Stimulated activated CD8-positive, alpha-beta memory T cell treated with anti-CD3 and anti-CD28 coated beads, Interleukin-4, amount 100 ng/mL, for 4 hours (primary cell): ENCODE data around the gene NPNT.
"Not testable (repeated sequence)": the region's sequence is repeated elsewhere in the genome, so short reads cannot be mapped to it uniquely, and the experiment has no call there.

Experiments
- DNase-seq, 2 donors: peaks; one replicate each; pipeline ENCODE4 v3.0.0-alpha.2; 2020; ENCODE audit warnings: low read depth in 2 of 2, low spot score in 1 of 2

The NPNT gene, protein sequence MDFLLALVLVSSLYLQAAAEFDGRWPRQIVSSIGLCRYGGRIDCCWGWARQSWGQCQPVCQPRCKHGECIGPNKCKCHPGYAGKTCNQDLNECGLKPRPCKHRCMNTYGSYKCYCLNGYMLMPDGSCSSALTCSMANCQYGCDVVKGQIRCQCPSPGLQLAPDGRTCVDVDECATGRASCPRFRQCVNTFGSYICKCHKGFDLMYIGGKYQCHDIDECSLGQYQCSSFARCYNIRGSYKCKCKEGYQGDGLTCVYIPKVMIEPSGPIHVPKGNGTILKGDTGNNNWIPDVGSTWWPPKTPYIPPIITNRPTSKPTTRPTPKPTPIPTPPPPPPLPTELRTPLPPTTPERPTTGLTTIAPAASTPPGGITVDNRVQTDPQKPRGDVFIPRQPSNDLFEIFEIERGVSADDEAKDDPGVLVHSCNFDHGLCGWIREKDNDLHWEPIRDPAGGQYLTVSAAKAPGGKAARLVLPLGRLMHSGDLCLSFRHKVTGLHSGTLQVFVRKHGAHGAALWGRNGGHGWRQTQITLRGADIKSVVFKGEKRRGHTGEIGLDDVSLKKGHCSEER

DNA sequence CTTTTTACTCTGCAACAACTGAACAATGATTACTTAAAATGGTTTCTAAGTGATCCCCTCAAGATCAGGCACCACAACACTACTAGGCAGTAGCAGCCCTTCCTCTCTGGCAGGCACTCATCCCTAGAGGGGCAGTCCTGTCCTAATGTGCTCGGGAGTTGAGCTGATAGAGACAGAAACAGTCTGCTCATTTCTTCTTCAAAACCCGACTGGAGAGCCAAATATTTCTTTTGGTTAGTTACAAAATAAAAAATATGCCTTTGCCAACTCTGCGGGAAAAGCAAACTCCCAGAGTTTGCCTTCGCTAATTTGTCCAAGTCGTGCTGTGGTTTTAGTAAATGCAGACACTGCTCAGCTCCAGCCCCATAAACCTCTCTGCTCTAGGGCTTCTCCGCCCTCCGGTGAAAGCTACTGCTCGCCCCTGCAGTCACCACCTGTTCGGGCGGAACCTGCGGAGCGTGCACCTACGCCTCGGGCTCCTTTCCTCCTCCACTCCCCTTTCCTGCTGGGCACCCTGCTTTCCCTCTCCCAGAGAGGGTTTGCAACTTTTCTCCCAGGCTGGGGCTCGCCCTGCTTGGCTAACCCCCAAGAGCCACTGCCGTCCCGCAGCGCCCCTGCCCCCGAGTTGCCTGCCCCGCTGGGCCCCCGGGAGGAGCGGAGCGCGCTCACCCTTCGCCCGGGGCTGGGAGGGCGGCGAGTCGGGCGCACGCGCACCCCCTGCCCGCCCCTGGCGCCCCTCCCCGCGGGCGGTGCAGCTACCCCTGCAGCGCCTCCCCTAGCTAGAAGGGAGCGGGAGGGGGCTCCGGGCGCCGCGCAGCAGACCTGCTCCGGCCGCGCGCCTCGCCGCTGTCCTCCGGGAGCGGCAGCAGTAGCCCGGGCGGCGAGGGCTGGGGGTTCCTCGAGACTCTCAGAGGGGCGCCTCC is at the start of gene NPNT:
Gene NPNT (plus strand): TSS at position 812 of the 923 bp plus-strand sequence. CDS start 182 bp downstream, outside the sequence.
- DNase-seq = no peak

DNA sequence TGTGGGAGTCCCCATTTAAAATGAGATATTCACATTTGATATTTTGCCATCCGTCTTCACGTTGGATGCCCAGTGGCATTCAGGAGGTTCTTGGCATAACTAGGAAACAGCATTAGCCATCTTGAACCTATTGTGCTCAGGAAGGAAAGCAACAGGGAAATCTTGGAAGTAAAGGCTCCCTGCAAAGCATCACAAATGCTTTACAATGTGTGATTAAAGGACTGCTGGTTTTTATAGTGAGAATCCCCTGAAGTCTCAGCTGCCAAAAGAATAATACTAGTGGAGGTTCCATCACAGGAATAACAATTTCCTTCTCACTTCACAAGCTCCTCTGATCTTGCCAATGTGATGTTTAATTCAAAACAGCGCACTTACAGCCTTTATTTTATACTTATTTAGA is 49.7 kb upstream of the NPNT start:
- DNase-seq = no peak

DNA sequence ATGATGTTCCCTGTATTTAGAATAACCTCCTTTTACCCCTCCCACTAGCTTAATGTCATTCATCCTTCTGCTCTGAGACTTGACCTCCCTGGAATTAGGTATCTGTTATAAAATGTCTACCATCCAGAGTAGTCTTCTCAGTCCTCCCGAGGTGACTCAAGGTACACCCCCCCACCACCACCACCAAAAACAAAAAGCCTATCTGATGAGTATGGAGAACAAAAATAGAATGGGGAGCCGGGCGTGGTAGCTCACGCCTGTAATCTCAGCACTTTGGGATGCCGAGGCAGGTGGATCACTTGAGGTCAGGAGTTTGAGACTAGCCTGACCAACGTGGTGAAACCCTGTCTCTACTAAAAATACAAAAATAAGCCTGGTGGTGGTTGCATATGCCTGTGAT is 46.9 kb upstream of the NPNT start:
- DNase-seq = not testable (repeated sequence)

DNA sequence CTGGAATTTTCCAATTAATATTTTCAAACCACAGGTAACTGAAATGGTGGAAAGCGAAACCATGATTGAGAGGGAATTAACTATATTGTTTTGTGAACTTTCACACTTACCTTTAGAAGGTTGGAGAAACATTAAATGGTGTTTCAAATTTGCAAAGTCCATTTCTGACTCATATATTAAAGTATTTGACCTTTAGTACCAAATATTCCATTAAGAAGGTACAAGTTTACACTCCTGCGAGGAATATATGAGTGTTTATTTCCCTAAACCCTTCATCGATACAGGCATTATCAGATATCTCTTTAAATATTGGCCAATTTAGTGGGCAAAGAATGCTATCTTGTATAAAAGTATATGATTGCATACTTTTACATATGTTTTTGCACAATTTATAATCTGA is 44.1 kb upstream of the NPNT start:
- no peak for DNase-seq

DNA sequence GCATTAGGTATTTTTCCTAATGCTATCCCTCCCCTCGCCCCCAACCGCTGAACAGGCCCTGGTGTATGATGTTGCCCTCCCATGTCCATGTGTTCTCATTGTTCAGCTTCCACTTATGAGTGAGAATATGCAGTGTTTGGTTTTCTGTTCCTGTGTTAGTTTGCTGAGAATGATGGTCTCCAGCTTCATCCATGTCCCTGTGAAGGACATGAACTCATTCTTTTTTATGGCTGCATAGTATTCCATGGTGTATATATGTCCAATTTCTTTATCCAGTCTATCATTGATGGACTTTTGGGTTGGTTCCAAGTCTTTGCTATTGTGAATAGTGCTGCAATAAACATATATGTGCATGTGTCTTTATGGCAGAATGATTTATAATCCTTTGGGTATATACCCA is 43.0 kb upstream of the NPNT start:
- DNase-seq = not testable (repeated sequence)

DNA sequence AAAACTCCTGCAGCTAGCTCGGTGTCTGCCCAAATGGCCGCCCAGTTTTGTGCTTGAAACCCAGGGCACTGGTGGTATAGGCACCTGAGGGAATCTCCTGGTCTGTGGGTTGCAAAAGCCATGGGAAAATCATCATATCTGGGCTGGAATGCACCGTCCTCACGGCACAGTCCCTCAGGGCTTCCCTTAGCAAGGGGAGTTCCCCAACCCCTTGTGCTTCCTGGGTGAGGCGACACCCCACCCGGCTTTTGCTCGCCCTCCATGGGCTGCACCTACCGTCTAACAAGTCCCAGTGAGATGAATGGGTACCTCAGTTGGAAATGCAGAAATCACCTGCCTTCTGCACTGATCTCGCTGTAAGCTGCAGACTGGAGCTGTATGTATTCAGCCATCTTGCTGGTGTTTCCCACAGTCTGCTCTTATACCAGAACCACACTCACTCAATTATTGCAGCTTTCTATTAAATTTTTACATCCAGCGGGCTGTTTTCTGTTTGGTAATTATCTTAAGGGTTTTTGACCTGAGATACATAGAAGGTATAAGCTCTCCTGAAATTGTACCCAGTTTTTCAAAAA is 36.7 kb upstream of the NPNT start:
- DNase-seq = no peak

DNA sequence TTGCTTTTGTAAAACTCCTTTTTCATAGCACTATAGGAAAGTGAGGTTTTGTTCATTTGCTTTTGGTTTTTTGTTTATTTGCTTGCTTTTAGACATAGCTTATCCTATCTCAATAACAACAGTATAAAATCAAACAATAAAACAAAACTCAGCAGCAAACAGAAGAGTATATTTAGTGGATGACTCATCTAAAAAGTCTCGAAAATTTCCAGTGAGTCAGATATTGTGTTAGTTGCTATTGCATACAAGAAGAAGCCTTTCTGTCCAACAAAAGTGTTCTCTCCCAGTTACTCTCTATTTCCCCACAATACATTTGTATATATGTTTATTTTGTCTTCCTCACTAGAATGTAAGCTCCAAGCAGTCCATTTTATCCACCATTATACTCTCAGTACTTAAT is 36.0 kb upstream of the NPNT start:
- DNase-seq = no peak

DNA sequence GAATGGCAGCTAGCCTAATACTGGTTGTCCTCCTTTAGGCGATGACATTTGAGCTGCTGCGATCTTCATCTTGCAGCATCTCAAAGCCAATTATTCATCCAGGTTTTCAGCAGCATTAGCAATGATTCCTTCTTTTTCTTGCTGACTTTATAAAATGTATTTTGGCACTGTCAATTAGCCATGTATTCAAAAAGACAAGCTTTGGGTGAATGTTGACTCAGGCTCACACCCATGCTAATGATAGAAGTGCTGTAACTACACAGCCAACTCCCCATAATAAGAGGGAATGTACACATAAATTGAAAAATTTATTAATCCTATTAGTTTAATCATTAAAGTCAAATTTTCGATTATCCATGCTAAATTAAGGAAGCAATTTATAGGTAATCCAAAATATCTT is 24.3 kb upstream of the NPNT start:
- DNase-seq = no peak

DNA sequence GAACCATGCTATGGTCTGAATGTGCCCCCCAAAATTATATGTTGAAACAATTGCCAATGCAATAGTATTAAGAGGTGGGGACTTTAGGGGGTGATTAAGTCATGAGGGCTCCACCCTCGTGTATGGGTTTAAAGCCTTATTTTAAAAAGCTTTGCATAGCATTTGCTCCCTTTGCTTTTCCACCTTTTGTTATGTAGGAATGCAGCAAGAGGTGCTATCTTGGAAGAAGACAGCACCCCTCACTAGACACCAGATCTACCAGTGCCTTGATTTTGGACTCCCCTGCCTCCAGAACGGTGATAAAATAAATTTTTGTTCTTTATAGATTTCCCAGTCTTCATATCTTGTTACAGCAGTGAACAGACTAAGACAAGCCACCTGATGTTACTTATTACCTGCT is 23.3 kb upstream of the NPNT start:
- DNase-seq = no peak

DNA sequence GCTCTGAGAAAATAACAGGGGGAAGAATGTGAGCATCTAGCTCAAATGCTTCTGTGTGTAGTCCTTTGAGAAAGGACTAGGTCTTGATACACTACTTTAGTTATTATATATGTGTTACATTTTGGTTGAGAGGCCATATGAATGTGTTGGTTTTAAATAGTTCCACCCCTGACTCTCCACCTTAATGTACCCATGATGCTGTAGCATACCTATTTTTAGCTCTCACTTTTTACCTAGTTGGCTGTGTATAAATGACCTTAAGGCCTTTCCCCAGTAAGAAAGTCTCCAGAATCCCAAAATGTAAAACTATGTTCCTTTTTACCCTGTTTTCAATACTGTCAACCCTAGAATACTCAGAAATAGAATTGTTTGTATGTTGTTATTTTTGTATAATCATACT is 20.0 kb upstream of the NPNT start:
- no peak for DNase-seq

DNA sequence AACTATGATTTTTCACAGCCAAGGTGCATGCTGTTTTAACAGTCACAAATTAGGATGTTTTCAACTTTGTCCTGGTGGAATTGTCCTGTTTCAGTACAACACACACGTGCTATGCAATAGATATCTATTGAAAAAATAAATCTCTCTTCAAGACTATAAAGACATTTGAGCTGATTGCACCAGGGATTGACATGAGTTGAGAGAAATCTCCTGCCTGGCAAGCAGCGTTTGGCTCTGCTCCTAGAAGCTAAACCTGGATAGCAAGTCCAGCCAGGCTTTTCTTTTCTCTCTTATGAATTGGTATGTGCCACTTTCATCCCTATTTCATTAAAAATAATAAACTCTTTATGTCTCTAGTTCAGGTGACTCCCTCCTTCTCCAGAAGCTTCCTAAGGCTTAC is 16.6 kb upstream of the NPNT start:
- DNase-seq = no peak

DNA sequence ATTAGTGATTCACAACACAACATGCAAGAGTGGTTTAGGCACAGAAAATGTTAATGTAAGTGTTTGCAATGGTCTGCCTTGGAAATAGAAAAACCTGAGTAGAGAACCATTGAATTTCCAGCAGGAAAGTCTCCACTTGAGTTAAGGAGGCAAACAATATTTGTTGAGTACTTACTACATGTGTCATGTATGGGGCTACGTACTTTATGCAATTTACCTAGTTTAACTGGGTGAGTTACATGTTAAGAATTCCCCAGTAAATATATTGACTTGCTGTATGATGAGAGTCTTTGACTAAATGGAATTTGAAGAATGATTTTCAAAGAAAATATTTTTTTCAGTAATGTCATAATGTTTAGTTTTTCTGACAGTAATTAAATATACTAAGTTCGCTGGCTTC is 7.8 kb upstream of the NPNT start:
- DNase-seq = no peak

DNA sequence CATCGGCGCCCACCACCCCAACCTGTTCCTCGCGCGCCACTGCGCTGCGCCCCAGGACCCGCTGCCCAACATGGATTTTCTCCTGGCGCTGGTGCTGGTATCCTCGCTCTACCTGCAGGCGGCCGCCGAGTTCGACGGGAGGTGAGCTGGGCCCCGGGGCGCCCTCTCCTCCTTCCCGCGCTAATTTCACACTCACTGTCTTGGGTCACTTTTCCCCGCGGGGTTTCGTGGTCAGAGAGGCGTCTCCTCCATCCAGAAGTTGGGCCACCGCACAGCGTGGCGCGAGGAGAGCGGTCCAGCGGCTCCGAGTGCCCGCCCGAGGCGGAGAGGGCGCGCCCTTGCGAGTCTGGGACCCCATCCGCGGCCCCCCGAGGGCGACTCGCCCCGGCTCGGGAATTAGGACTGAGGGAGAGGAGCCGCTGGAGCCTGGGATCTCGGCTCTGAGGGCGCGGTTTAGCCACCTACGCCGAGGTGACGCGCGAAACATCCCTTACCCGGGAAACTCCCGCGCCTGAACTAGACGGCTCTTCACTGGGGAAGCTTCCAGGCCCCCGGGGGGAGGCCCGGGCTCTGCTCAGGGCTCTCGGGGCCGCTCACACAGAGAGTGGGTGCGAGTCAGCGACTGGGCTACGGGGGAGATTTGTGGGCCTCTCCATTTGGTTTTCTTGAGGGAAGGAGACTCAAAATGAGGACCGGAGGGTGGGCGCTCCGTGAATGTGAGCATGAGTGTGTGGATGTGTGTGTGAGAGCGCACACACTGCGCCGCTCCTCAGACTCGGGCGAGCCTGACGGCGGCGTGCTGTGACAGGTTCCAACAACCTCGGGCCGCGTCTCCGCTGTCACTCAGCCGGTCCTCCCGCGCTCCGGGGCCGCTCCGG is 551 bp downstream of the NPNT start:
- DNase-seq = no peak

DNA sequence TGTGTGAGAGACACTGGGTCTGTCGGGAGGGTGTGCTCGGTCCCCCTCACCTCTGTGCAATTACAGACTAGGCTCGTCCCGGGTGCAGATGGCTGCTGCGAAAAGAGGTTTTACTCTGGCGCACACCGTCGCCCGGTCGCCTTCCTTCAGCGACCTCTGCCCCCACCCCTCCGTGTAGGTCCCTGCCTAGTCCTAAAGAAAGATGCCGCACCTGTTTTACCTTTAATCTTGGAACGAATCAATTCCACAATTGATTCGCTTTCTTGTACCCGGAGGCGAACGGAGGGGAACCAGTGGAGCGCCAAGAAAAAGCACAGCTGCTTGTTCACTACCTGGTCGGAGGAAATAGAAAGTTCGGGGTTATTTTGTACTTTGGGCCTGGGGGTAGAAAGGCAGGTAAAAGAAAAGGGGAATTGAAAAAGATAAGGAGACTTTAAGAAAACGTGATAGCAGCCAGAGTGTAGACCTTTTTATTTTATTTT is 1.2 kb downstream of the NPNT start:
- DNase-seq = no peak

DNA sequence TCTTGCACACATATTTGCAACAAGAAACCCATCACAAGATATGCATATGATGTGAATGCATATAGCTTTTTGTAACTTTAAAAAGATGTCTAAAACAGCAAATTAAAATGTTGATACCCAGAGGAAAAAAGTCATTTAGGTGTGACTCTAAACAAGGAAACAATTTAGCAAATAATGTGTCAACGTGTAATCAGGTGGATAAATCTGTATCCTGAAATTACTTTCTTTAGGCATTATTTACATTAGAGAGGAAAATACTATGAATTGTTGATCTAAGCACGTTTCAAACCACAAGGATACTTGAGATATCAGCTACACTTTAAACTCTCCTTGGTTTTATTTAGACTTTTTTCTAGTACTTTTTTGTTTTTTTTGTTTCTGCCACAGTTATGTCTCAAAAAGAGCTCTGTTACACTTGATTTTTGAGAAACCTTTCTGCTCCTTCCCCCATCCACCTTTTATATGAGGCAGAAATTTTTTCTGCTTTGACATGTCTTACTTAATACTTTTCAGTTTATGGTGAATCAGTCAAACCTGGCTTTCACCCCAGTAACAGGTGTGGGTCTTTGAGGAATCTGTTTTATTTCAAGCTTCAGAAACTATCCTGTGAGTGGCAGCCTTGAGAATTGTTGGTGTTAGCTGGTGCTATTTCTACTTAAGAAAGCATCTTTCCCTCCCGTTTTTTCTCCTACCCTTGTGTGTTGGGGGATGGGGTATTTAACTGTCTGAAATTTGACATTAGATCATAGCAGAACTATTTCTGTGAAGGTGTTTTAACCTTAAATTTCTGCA is 1.9 kb downstream of the NPNT start:
- no peak for DNase-seq

DNA sequence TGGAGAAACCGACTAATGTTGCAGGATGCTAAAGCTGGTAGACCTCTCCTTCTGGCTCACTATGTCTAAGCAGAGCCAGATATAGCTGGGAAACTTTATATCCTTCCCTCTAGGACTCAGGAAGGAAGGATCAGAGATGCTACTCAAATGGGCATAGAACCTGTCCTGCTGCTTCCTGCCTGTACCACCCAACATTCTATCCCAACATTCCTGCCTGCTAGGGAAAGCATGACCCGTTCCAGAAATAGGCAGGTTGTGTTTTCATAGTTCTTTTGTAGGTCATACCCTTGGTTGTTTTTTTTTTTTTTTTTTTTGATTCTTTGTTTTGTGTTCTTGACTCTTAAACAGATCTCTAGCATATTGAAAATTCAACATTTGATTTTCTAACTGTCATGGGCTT is 5.3 kb downstream of the NPNT start:
- no peak for DNase-seq

DNA sequence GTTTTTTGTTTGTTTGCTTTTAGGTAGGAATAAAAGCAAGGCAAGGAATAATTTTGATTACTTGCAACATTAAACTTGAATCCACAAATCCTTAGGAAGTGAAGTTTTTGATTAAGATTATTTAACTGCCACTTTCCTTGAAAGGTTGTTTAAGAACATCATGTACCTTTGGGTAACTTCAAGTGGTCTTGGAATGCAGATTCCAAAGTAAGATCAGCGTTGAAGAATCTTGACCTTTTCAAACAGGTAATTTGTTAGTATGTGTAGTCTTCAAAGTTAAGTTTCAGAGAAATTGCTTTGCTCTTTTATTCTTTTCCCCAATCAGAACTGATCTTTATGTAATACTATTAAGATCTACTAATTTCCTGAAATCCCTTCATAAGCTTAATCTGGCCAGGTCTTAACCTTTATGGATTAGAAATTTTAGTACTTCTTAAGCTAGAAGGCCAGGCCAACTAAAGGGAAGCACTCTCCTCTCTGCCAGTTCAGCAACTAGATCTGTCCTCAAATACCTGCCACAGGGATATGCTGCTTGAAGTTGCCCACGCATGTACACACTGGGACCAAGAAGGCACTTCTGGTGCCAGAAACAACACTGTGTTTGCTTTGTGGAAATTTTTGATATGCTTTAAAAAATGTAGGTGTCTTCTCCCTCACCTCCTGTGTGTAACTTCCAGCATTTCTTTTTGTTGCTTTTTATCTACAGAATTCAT is 7.4 kb downstream of the NPNT start:
- DNase-seq = no peak

DNA sequence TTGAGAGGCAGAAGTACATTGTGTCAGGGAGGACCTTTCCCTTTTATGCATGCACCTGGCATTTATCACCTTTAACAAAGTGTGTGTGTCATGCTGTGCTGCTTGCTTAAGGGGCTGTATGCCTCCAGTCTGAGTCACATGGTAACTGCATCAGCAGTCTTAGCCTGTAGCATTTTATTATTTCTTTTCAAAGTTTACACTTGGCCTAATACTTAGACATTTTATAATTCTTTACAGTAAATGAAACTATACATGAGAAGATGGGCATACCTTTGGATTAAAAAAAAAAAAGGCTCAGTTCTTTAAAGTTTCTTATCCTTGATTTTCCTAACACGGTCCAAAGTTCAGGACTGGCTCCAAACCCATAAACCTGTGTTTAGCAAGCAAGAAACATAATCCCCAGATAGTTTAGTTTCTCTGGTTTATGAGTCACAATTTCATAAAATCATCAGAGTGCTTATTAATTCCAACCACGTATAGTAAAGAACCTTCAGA is 14.6 kb downstream of the NPNT start:
- no peak for DNase-seq

DNA sequence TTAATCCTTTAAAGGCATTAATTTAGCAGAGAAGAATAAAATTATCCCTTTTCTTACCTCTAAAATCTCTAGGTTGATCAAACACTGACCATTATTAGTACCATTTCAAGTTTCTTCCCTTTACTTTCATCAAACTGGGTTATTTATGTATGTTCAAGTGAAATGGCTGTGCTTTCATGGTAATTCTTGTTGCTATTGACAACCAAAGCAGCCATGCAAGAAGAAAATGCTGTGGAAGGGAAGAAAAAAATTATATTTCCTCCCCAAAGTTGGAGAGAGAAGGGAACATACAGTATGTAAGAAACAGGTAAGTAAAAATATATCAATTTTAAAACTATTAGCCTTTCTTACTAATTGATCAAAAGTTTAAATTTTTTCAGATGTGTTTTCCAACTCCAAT is 16.2 kb downstream of the NPNT start:
- DNase-seq = no peak
